SK-N-MC (cell line): ENCODE data around the gene POMC.
"Not testable (repeated sequence)": the region's sequence is repeated elsewhere in the genome, so short reads cannot be mapped to it uniquely, and the experiment has no call there.

Experiments used
- DNase-seq: peaks from one replicate; pipeline ENCODE4 v3.0.0-alpha.2; 2011; ENCODE audit warnings: low read depth, low spot score
- H3K27ac ChIP-seq: fragments of 200-600 bp; sonication (generic); 2 replicates; pipeline ENCODE4 v1.5.1; 2016; ENCODE audit warnings: mixed run types
- H3K36me3 ChIP-seq: fragments of 200-600 bp; sonication (generic); 2 replicates; pipeline ENCODE4 v1.6.1; 2017; ENCODE audit warnings: antibody characterized with exemption, low read length, mixed read lengths; ENCODE audit not compliant: insufficient read depth
- H3K4me3 ChIP-seq: fragments of 200-600 bp; sonication (generic); 2 replicates; pipeline ENCODE4 v1.5.1; 2016
- H3K9ac ChIP-seq: fragments of 200-600 bp; sonication (generic); 2 replicates; pipeline ENCODE4 v1.8.0; 2017; ENCODE audit warnings: mixed run types, mixed read lengths; ENCODE audit not compliant: insufficient read length
- H3K9me3 ChIP-seq: fragments of 200-600 bp; sonication (generic); 2 replicates; pipeline ENCODE4 v1.6.1; 2017; ENCODE audit warnings: low read depth, mild to moderate bottlenecking, antibody characterized with exemption, low read length, moderate library complexity, mixed read lengths
- EZH2 ChIP-seq: fragments of 200-600 bp; sonication (generic); IDR thresholded peaks from one replicate; pipeline ENCODE4 v1.6.1; 2017; ENCODE audit warnings: antibody characterized with exemption
- FOXP2 ChIP-seq: optimal IDR thresholded peaks from 2 replicates; pipeline ENCODE3; 2011; ENCODE audit warnings: mild to moderate bottlenecking, moderate library complexity; ENCODE audit not compliant: insufficient read depth; ENCODE audit errors: extremely low read length, control extremely low read depth
- POLR2AphosphoS5 ChIP-seq: IDR thresholded peaks from 2 replicates; pipeline ENCODE4 v1.6.1; 2012; ENCODE audit warnings: mild to moderate bottlenecking, low read depth, low read length, borderline replicate concordance

The POMC gene

GRCh38 chr2:25170888-25171287, 2.5 kb upstream of the POMC start:
- no peak overlapping the region for H3K4me3 ChIP-seq
- no peak overlapping the region for H3K9ac ChIP-seq
- H3K9me3 ChIP-seq = no peaks in the 10 kb centered on the region
- no peak overlapping the region for H3K27ac ChIP-seq
- H3K36me3 ChIP-seq = no peaks in the 10 kb centered on the region
- no peak for TF ChIP-seq EZH2
- TF ChIP-seq POLR2AphosphoS5 = no peak
- TF ChIP-seq FOXP2 = no peak
- no peak for DNase-seq

- no peak for DNase-seq
- TF ChIP-seq EZH2 = no peak
- TF ChIP-seq FOXP2 = no peak
- no peak for TF ChIP-seq POLR2AphosphoS5
- Histone ChIP-seq H3K27ac (no peak overlapping the region), H3K9me3 (no peaks in the 10 kb centered on the region), H3K9ac (no peak overlapping the region), H3K36me3 (no peaks in the 10 kb centered on the region), H3K4me3 (no peak overlapping the region)
Observed at GRCh38 chr2:25169073-25169470, 692 bp upstream of the POMC start.

GRCh38 chr2:25165992-25166875, 2.1 kb downstream of the POMC start:
- Histone ChIP-seq H3K9me3 (no peaks in the 10 kb centered on the region), H3K36me3 (no peaks in the 10 kb centered on the region), H3K9ac (no peak overlapping the region), H3K4me3 (no peak overlapping the region), H3K27ac (no peak overlapping the region)
- no peak for TF ChIP-seq EZH2
- TF ChIP-seq POLR2AphosphoS5 = no peak
- DNase-seq = no peak

- Histone ChIP-seq H3K27ac (no peak overlapping the region), H3K4me3 (no peak overlapping the region)
- DNase-seq = no peak
Observed at GRCh38 chr2:25164561-25164960, 3.8 kb downstream of the POMC start.

GRCh38 chr2:25162061-25162460, 6.3 kb downstream of the POMC start:
- not testable (repeated sequence) for H3K36me3 ChIP-seq, H3K9me3 ChIP-seq, H3K9ac ChIP-seq, H3K4me3 ChIP-seq, DNase-seq, H3K27ac ChIP-seq

More at GRCh38 chr2:25164561-25164960, 3.8 kb downstream of the POMC start:
- TF ChIP-seq FOXP2 = no peak
- TF ChIP-seq POLR2AphosphoS5 = no peak
- TF ChIP-seq EZH2 = no peak
- H3K9me3 ChIP-seq = no peaks in the 10 kb centered on the region
- no peaks in the 10 kb centered on the region for H3K36me3 ChIP-seq
- H3K9ac ChIP-seq = no peak overlapping the region

GRCh38 chr2:25161055-25161781, 7.2 kb downstream of the POMC start:
- H3K9ac ChIP-seq = no peak overlapping the region
- H3K9me3 ChIP-seq = no peaks in the 10 kb centered on the region
- TF ChIP-seq FOXP2 = no peak
- TF ChIP-seq POLR2AphosphoS5 = no peak
- TF ChIP-seq EZH2 = no peak
- no peak for DNase-seq
- no peaks in the 10 kb centered on the region for H3K36me3 ChIP-seq
- H3K4me3 ChIP-seq = no peak overlapping the region
- no peak overlapping the region for H3K27ac ChIP-seq

GRCh38 chr2:25160376-25160775, 8.0 kb downstream of the POMC start:
- Histone ChIP-seq H3K9ac (no peak overlapping the region), H3K27ac (no peak overlapping the region), H3K9me3 (no peaks in the 10 kb centered on the region), H3K36me3 (no peaks in the 10 kb centered on the region), H3K4me3 (no peak overlapping the region)
- TF ChIP-seq EZH2 (no peak), POLR2AphosphoS5 (no peak), FOXP2 (no peak)
- DNase-seq = no peak

GRCh38 chr2:25159949-25160348, 8.4 kb downstream of the POMC start:
- TF ChIP-seq FOXP2 (no peak), EZH2 (no peak), POLR2AphosphoS5 (no peak)
- DNase-seq = no peak
- no peaks in the 10 kb centered on the region for H3K9me3 ChIP-seq
- H3K4me3 ChIP-seq = no peak overlapping the region
- H3K36me3 ChIP-seq = no peaks in the 10 kb centered on the region
- no peak overlapping the region for H3K9ac ChIP-seq
- H3K27ac ChIP-seq = no peak overlapping the region
